B cell (primary cell): ENCODE data around the gene VAC14. TPM values are rescaled to one million over a fixed set of nuclear protein-coding genes. Genes with fewer than 3 reads are reported as not detected.

Experiments used
- ATAC-seq: fragments of 200-7000 bp; cut with Tn5 transposase; one replicate; pipeline ENCODE4 v1.10.0; 2021; ENCODE audit warnings: low read depth, mild to moderate bottlenecking, moderate number of reproducible peaks, moderate library complexity
- CTCF ChIA-PET: fragments of 350-600 bp; sonication (Branson Sonifier 250); formaldehyde crosslinking; loops from one replicate; lab custom pipeline; 2021; ENCODE audit warnings: antibody characterized with exemption, inconsistent platforms; lab: Charles Lee
- POLR2A ChIA-PET: fragments of 350-600 bp; sonication (Branson Sonifier 250); formaldehyde crosslinking; loops from one replicate; lab custom pipeline; 2021; ENCODE audit warnings: antibody characterized with exemption; lab: Charles Lee
- DNase-seq: peaks from one replicate; pipeline ENCODE4 v3.0.0; 2013
- H2AFZ ChIP-seq: 2 replicates; pipeline ENCODE4 v1.6.1; 2012; ENCODE audit warnings: mild to moderate bottlenecking, low read depth, low read length; ENCODE audit not compliant: insufficient read depth, poor library complexity, severe bottlenecking
- H3K27ac ChIP-seq, 2 donors: 1 replicate in 1 of 2; 2 replicates in 1 of 2; pipeline ENCODE4 v1.5.1; 2012 to 2013; ENCODE audit warnings: low read length in 2 of 2, mild to moderate bottlenecking in 2 of 2, moderate library complexity in 1 of 2
- H3K27me3 ChIP-seq, 4 experiments: fragments of 200-600 bp in 1 of 4; sonication (generic) in 1 of 4; replicated peaks in 1 of 4; 1 replicate in 2 of 4; 2 replicates in 2 of 4; pipeline versions ENCODE4 v1.6.1 to v1.7.0; 2013 to 2016; ENCODE audit warnings: low read length in 3 of 4, mild to moderate bottlenecking in 2 of 4, mixed read lengths in 1 of 4, moderate library complexity in 1 of 4; ENCODE audit not compliant: insufficient read depth in 4 of 4, control insufficient read depth in 3 of 4; ENCODE audit errors: control extremely low read depth in 1 of 4
- H3K36me3 ChIP-seq, 2 experiments: replicated peaks in 1 of 2; 1 replicate in 1 of 2; 2 replicates in 1 of 2; pipeline versions ENCODE4 v1.6.1 to v1.7.1; 2013; ENCODE audit warnings: low read length in 1 of 2; ENCODE audit not compliant: insufficient read depth in 2 of 2, control insufficient read depth in 1 of 2; ENCODE audit errors: control extremely low read depth in 1 of 2, extremely low read depth in 1 of 2
- H3K4me1 ChIP-seq, 2 donors: fragments of 200-600 bp in 1 of 2; sonication (generic) in 1 of 2; 1 replicate in 1 of 2; 2 replicates in 1 of 2; pipeline versions ENCODE4 v1.5.1 to v1.6.1; 2013 to 2017; ENCODE audit warnings: low read length in 2 of 2; ENCODE audit not compliant: control insufficient read depth in 2 of 2, insufficient read depth in 2 of 2
- H3K4me2 ChIP-seq: replicated peaks from 2 replicates; pipeline ENCODE3; 2012; ENCODE audit warnings: mild to moderate bottlenecking, low read depth, low read length; ENCODE audit not compliant: poor library complexity, severe bottlenecking
- H3K4me3 ChIP-seq, 5 experiments: fragments of 200-600 bp in 1 of 5; sonication (generic) in 1 of 5; 1 replicate in 3 of 5; 2 replicates in 2 of 5; pipeline versions ENCODE4 v1.5.1 to v1.7.0; 2011 to 2016; ENCODE audit warnings: low read length in 4 of 5, mild to moderate bottlenecking in 4 of 5, low read depth in 2 of 5, control low read depth in 1 of 5, moderate library complexity in 1 of 5; ENCODE audit not compliant: insufficient read depth in 1 of 5; ENCODE audit errors: control extremely low read depth in 1 of 5, extremely low read depth in 1 of 5
- H3K79me2 ChIP-seq: fragments of 200-600 bp; sonication (generic); one replicate; pipeline ENCODE4 v1.6.0; 2016; ENCODE audit warnings: low read length; ENCODE audit not compliant: control insufficient read depth, insufficient read depth
- H3K9ac ChIP-seq: fragments of 200-600 bp; sonication (generic); 2 replicates; pipeline ENCODE4 v1.6.1; 2017; ENCODE audit warnings: mild to moderate bottlenecking, low read length, moderate library complexity
- H3K9me3 ChIP-seq, 3 donors: one replicate each; pipeline versions ENCODE4 v1.6.1 to v1.7.1; 2013; ENCODE audit warnings: low read length in 2 of 3; ENCODE audit not compliant: control insufficient read depth in 2 of 3, insufficient read depth in 1 of 3; ENCODE audit errors: control extremely low read depth in 1 of 3
- H4K20me1 ChIP-seq: 2 replicates; pipeline ENCODE4 v1.6.0; 2012; ENCODE audit warnings: mild to moderate bottlenecking, low read length; ENCODE audit not compliant: insufficient read depth, control insufficient read depth, poor library complexity, severe bottlenecking
- H3K27ac Mint-ChIP-seq: one replicate; pipeline ENCODE4 v1.8.0; 2021; ENCODE audit warnings: mixed read lengths
- H3K27me3 Mint-ChIP-seq: one replicate; pipeline ENCODE4 v1.8.0; 2021; ENCODE audit warnings: mixed read lengths
- H3K4me1 Mint-ChIP-seq: one replicate; pipeline ENCODE4 v1.8.0; 2021; ENCODE audit warnings: mixed read lengths
- H3K4me3 Mint-ChIP-seq: one replicate; pipeline ENCODE4 v1.8.0; 2021; ENCODE audit warnings: mixed read lengths
- H3K9me3 Mint-ChIP-seq: one replicate; pipeline ENCODE4 v1.8.0; 2022; ENCODE audit warnings: mixed read lengths; ENCODE audit not compliant: insufficient read depth
- EZH2 ChIP-seq: IDR thresholded peaks from 2 replicates; pipeline ENCODE4 v1.6.1; 2012; ENCODE audit warnings: borderline replicate concordance, low read depth, mild to moderate bottlenecking, moderate library complexity, low read length; ENCODE audit not compliant: insufficient read depth, poor library complexity, severe bottlenecking
- WGBS: methylation state at CpG from one replicate; pipeline ENCODE4 v1.1.5; 2013; ENCODE audit warnings: missing lambda C conversion rate; ENCODE audit not compliant: insufficient coverage; 5-methylcytosine and 5-hydroxymethylcytosine counted together
- intact Hi-C: fragments of 100-400 bp; cut with micrococcal nuclease; formaldehyde crosslinking; loops from one replicate; pipeline ENCODE4 v1.10.0; 2022
- polyA plus RNA-seq: library from polyadenylated mRNA; depleted of rRNA; stranded (reverse); fragments of >200 nt; gene quantifications from 2 replicates; pipeline ENCODE4 v1.2.3, GENCODE V29; 2012
- total RNA-seq, 2 donors: library from RNA; stranded (reverse); fragments of 120-200 nt in 1 of 2; gene quantifications; 1 replicate in 1 of 2; 2 replicates in 1 of 2; pipeline versions ENCODE4 v1.2.3 to v1.2.4, GENCODE V29; 2013 to 2022
- TF ChIP-seq, protein P1 (sequence below): fragments of 200-600 bp; IDR thresholded peaks from one replicate; pipeline ENCODE4 v1.8.0; 2022; ENCODE audit warnings: antibody characterized with exemption, mild to moderate bottlenecking

The VAC14 gene
- total and polyA plus RNA-seq, 2 donors (not counting 1 experiment from before 2014, with no cell fraction given): 42.6 to 64.7 TPM

DNA sequence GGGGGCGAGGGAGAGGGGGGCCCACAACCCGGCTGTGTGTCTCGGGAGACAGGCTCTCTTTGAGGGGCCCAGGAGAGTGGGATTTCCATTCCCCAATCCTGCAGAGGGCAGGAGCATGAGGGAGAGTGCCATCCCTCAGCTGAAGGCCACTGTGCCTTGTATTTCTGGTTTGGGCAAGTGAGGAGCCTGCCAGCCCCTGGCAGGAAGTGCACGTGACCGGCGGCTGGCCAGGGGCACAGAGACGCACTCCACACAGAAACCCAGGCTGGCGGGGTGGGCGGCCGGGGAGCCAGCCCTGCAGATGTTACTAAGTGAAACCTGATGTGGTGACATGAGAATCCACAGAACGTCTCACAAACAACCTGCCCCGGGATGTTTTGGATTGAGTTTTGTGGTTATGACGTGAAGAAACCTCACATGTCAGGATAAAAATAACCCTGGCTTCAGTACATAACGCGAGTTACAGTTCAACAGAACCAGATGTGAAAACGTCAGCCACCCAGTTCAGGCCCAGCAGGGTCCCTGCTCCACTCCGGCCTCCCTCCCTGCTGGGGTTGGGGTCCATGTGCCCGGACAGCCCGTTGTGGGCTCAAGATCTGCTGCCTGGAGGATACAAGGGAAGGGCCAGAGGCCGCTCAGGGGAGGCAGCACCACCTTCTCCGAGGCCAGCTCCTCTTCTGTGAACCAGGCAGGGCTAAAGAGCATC lies 63.4 kb downstream of the VAC14 start:
- CTCF ChIA-PET: no interaction called here
- Histone ChIP-seq H3K27ac (peak overlapping the region in 1 of 2 donors; percentile 6), H3K4me2 (peak overlapping the region; percentile 29), H3K9ac (no peak overlapping the region), H4K20me1 (peaks cover 6% of the 10 kb centered on the region), H3K4me3 (no peak overlapping the region), H3K4me1 (peaks cover 8 to 18% of the 10 kb centered on the region in 2 donors), H3K9me3 (no peaks in the 10 kb centered on the region), H3K36me3 (peaks cover 0 to 25% of the 10 kb centered on the region in 2 experiments), H3K79me2 (peaks cover 2% of the 10 kb centered on the region), H2AFZ (no peak overlapping the region), H3K27me3 (no peaks in the 10 kb centered on the region)
- peak; percentile 63 for DNase-seq
- POLR2A ChIA-PET: no interaction called here
- WGBS: 13% methylated on average over 14 of the region's 21 CpGs
- peaks cover 18% of the 10 kb centered on the region for H3K4me1 Mint-ChIP-seq
- TF ChIP-seq EZH2: no peak
- TF ChIP-seq, protein P1, sequence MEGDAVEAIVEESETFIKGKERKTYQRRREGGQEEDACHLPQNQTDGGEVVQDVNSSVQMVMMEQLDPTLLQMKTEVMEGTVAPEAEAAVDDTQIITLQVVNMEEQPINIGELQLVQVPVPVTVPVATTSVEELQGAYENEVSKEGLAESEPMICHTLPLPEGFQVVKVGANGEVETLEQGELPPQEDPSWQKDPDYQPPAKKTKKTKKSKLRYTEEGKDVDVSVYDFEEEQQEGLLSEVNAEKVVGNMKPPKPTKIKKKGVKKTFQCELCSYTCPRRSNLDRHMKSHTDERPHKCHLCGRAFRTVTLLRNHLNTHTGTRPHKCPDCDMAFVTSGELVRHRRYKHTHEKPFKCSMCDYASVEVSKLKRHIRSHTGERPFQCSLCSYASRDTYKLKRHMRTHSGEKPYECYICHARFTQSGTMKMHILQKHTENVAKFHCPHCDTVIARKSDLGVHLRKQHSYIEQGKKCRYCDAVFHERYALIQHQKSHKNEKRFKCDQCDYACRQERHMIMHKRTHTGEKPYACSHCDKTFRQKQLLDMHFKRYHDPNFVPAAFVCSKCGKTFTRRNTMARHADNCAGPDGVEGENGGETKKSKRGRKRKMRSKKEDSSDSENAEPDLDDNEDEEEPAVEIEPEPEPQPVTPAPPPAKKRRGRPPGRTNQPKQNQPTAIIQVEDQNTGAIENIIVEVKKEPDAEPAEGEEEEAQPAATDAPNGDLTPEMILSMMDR: no peak
- H3K27me3 Mint-ChIP-seq: no peaks in the 10 kb centered on the region
- H3K27ac Mint-ChIP-seq: peak overlapping the region; percentile 85
- ATAC-seq: peak; percentile 83
- intact Hi-C loops: loop anchor here (2.0 kb wide), 1 partner anchor 63 kb away; the partner anchor contains the start of gene VAC14
- peak overlapping the region; percentile 52 for H3K4me3 Mint-ChIP-seq
- no peaks in the 10 kb centered on the region for H3K9me3 Mint-ChIP-seq
